ENCODE results near the gene KLHL3. TPM values are rescaled to one million over a fixed set of nuclear protein-coding genes. Genes with fewer than 3 reads are reported as not detected.

Gene KLHL3
- total and polyA plus RNA-seq, 10 donors, result 1.3 to 17.9 (median 9.5) TPM

GRCh38 chr5:137639645-137640044 is 96.2 kb downstream of the KLHL3 start:
- no peak overlapping the region for H3K4me3 ChIP-seq
- intact Hi-C loops (cut with DNase I; ENCODE audit: low total_unique reads), result no loop called here
- no peaks in the 10 kb centered on the region for H3K4me1 ChIP-seq
- WGBS, 5 donors, result 78 to 94% (median 90%) methylated on average over 11 of the region's 11 CpGs
- H3K36me3 ChIP-seq, result peaks cover 0 to 26% (median 6%) of the 10 kb centered on the region in 6 donors
- no peak for DNase-seq
- TF ChIP-seq CTCF (IDR thresholded peaks at IDR 0.05 in 8 of 11, conservative IDR thresholded peaks at IDR 0.05 in 3 of 11) (no peak), POLR2AphosphoS5 (IDR thresholded peaks at IDR 0.05) (no peak), POLR2A (IDR thresholded peaks at IDR 0.05) (no peak)
- H3K9me3 ChIP-seq, result peaks cover 0 to 7% (median 1%) of the 10 kb centered on the region in 8 donors
- no peak overlapping the region for H3K27ac ChIP-seq
- H3K27me3 ChIP-seq (replicated peaks in 1 of 7), result no peaks in the 10 kb centered on the region

GRCh38 chr5:137638841-137639240 is 97.0 kb downstream of the KLHL3 start:
- Histone ChIP-seq H3K36me3 (peaks cover 0 to 26% (median 6%) of the 10 kb centered on the region in 6 donors), H3K9me3 (peaks cover 0 to 5% (median 1%) of the 10 kb centered on the region in 8 donors), H3K4me1 (no peaks in the 10 kb centered on the region), H3K4me3 (no peak overlapping the region), H3K27me3 (replicated peaks in 1 of 7) (no peaks in the 10 kb centered on the region), H3K27ac (no peak overlapping the region)
- no peak for TF ChIP-seq POLR2A (IDR thresholded peaks at IDR 0.05)
- TF ChIP-seq POLR2AphosphoS5 (IDR thresholded peaks at IDR 0.05), result no peak
- TF ChIP-seq CTCF (IDR thresholded peaks at IDR 0.05 in 8 of 11, conservative IDR thresholded peaks at IDR 0.05 in 3 of 11), result no peak
- intact Hi-C loops (cut with DNase I; ENCODE audit: low total_unique reads), result no loop called here
- WGBS, 5 donors, result 90 to 96% (median 93%) methylated on average over 13 of the region's 13 CpGs
- no peak for DNase-seq

GRCh38 chr5:137636830-137637714 is 98.8 kb downstream of the KLHL3 start:
- Histone ChIP-seq H3K36me3 (peaks cover 0 to 26% (median 6%) of the 10 kb centered on the region in 6 donors), H3K9me3 (peaks cover 0 to 5% (median 1%) of the 10 kb centered on the region in 8 donors), H3K27ac (no peak overlapping the region), H3K27me3 (replicated peaks in 1 of 7) (no peaks in the 10 kb centered on the region), H3K4me1 (no peaks in the 10 kb centered on the region), H3K4me3 (no peak overlapping the region)
- WGBS, 5 donors, result 92 to 96% (median 93%) methylated on average over 13 to 15 of the region's 15 CpGs
- intact Hi-C loops (cut with DNase I; ENCODE audit: low total_unique reads), result no loop called here
- no peak for DNase-seq
- TF ChIP-seq POLR2AphosphoS5 (IDR thresholded peaks at IDR 0.05) (no peak), POLR2A (IDR thresholded peaks at IDR 0.05) (no peak), CTCF (IDR thresholded peaks at IDR 0.05 in 8 of 11, conservative IDR thresholded peaks at IDR 0.05 in 3 of 11) (no peak)

- Histone ChIP-seq H3K27ac (no peak overlapping the region), H3K27me3 (replicated peaks in 1 of 7) (no peaks in the 10 kb centered on the region), H3K4me3 (no peak overlapping the region), H3K36me3 (peaks cover 0 to 26% (median 6%) of the 10 kb centered on the region in 6 donors), H3K9me3 (peaks cover 0 to 5% (median 1%) of the 10 kb centered on the region in 8 donors), H3K4me1 (no peaks in the 10 kb centered on the region)
- 76 to 86% (median 81%) methylated on average over 2 of the region's 2 CpGs for WGBS, 5 donors
- intact Hi-C loops (cut with DNase I; ENCODE audit: low total_unique reads), result no loop called here
- no peak for DNase-seq
- no peak for TF ChIP-seq POLR2AphosphoS5 (IDR thresholded peaks at IDR 0.05)
- no peak for TF ChIP-seq POLR2A (IDR thresholded peaks at IDR 0.05)
Observed at GRCh38 chr5:137636099-137636498, 99.8 kb downstream of the KLHL3 start.
